Activated T-helper 2 cell treated with anti-CD3 and anti-CD28 coated beads, Interferon-gamma antibody, Interleukin-2, Interleukin-4, amounts not matched to agents 10 μg/mL and 5 μg/mL and 100 μg/mL, durations not matched to agents 14 hours and 24 hours and 36 hours (primary cell): Measurements from ENCODE around the gene FAM83C. TPM values are rescaled to one million over a fixed set of nuclear protein-coding genes. Genes with fewer than 3 reads are reported as not detected.
"Not testable (repeated sequence)": the region's sequence is repeated elsewhere in the genome, so short reads cannot be mapped to it uniquely, and the experiment has no call there.

Experiments
- DNase-seq: peaks from one replicate; pipeline ENCODE4 v3.0.0; 2021; ENCODE audit warnings: low spot score
- H3K27ac Mint-ChIP-seq: one replicate; pipeline ENCODE4 v1.8.0; 2021; ENCODE audit warnings: mixed read lengths
- H3K27me3 Mint-ChIP-seq: one replicate; pipeline ENCODE4 v1.8.0; 2021; ENCODE audit warnings: low read depth, mixed read lengths
- H3K36me3 Mint-ChIP-seq: one replicate; pipeline ENCODE4 v1.8.0; 2021; ENCODE audit warnings: low read depth, mixed read lengths
- H3K4me1 Mint-ChIP-seq: one replicate; pipeline ENCODE4 v1.8.0; 2021; ENCODE audit warnings: low read depth, mixed read lengths
- H3K4me3 Mint-ChIP-seq: one replicate; pipeline ENCODE4 v1.8.0; 2021; ENCODE audit warnings: low read depth, mild to moderate bottlenecking, moderate library complexity, mixed read lengths
- H3K9me3 Mint-ChIP-seq: one replicate; pipeline ENCODE4 v1.8.0; 2021; ENCODE audit warnings: mixed read lengths
- intact Hi-C: fragments of 100-400 bp; cut with micrococcal nuclease; formaldehyde crosslinking; loops from one replicate; pipeline ENCODE4 v1.15.1; 2023
- total RNA-seq: library from RNA; stranded (reverse); gene quantifications from 2 replicates; pipeline ENCODE4 v1.2.3, GENCODE V29; 2022

FAM83C gene
- total RNA-seq, 1 donor from 2014 or later, result not detected

- H3K36me3 Mint-ChIP-seq, result no peaks in the 10 kb centered on the region
- peaks cover 17% of the 10 kb centered on the region for H3K4me1 Mint-ChIP-seq
- DNase-seq, result no peak
- no peaks in the 10 kb centered on the region for H3K9me3 Mint-ChIP-seq
- H3K4me3 Mint-ChIP-seq, result no peak overlapping the region
- intact Hi-C loops, result no loop called here
- H3K27ac Mint-ChIP-seq, result no peak overlapping the region
- H3K27me3 Mint-ChIP-seq, result no peaks in the 10 kb centered on the region
Measured at GRCh38 chr20:35254448-35254999, 37.7 kb downstream of the FAM83C start.

GRCh38 chr20:35253010-35253409 is 39.2 kb downstream of the FAM83C start:
- Mint-ChIP-seq H3K27ac (no peak overlapping the region), H3K36me3 (no peaks in the 10 kb centered on the region), H3K4me1 (peaks cover 17% of the 10 kb centered on the region), H3K27me3 (no peaks in the 10 kb centered on the region), H3K9me3 (no peaks in the 10 kb centered on the region), H3K4me3 (no peak overlapping the region)
- DNase-seq, result no peak
- intact Hi-C loops, result no loop called here

GRCh38 chr20:35252598-35252997 is 39.6 kb downstream of the FAM83C start:
- H3K27ac Mint-ChIP-seq, result peak overlapping the region; percentile 91
- H3K9me3 Mint-ChIP-seq, H3K36me3 Mint-ChIP-seq, DNase-seq, H3K4me3 Mint-ChIP-seq, H3K27me3 Mint-ChIP-seq, intact Hi-C loops: not testable (repeated sequence)
- H3K4me1 Mint-ChIP-seq, result peaks cover 17% of the 10 kb centered on the region

- Mint-ChIP-seq H3K27ac (peak overlapping the region; percentile 91), H3K4me1 (peaks cover 17% of the 10 kb centered on the region), H3K4me3 (peak overlapping the region; percentile 14), H3K27me3 (no peaks in the 10 kb centered on the region), H3K9me3 (no peaks in the 10 kb centered on the region), H3K36me3 (no peaks in the 10 kb centered on the region)
- intact Hi-C loops, result no loop called here
- DNase-seq, result peak; percentile 44
Measured at GRCh38 chr20:35252037-35252461, 40.2 kb downstream of the FAM83C start.

GRCh38 chr20:35251613-35251940 is 40.6 kb downstream of the FAM83C start:
- no peaks in the 10 kb centered on the region for H3K9me3 Mint-ChIP-seq
- peak overlapping the region; percentile 91 for H3K27ac Mint-ChIP-seq
- H3K27me3 Mint-ChIP-seq, result no peaks in the 10 kb centered on the region
- H3K4me3 Mint-ChIP-seq, result no peak overlapping the region
- H3K4me1 Mint-ChIP-seq, result peaks cover 17% of the 10 kb centered on the region
- no peaks in the 10 kb centered on the region for H3K36me3 Mint-ChIP-seq
- DNase-seq, result no peak
- intact Hi-C loops, result no loop called here

- H3K4me1 Mint-ChIP-seq, result peaks cover 17% of the 10 kb centered on the region
- H3K27ac Mint-ChIP-seq, result no peak overlapping the region
- intact Hi-C loops, result no loop called here
- no peaks in the 10 kb centered on the region for H3K36me3 Mint-ChIP-seq
- DNase-seq, result no peak
- H3K9me3 Mint-ChIP-seq, result no peaks in the 10 kb centered on the region
- H3K4me3 Mint-ChIP-seq, result no peak overlapping the region
- H3K27me3 Mint-ChIP-seq, result no peaks in the 10 kb centered on the region
Measured at GRCh38 chr20:35248641-35249475, 43.4 kb downstream of the FAM83C start.

GRCh38 chr20:35246723-35247122 is 45.5 kb downstream of the FAM83C start:
- no peak for DNase-seq
- no peak overlapping the region for H3K27ac Mint-ChIP-seq
- H3K4me3 Mint-ChIP-seq, result no peak overlapping the region
- H3K4me1 Mint-ChIP-seq, result peaks cover 8% of the 10 kb centered on the region
- no peaks in the 10 kb centered on the region for H3K36me3 Mint-ChIP-seq
- no peaks in the 10 kb centered on the region for H3K9me3 Mint-ChIP-seq
- intact Hi-C loops, result no loop called here
- H3K27me3 Mint-ChIP-seq, result no peaks in the 10 kb centered on the region

GRCh38 chr20:35243986-35244385 is 48.2 kb downstream of the FAM83C start:
- no peak for DNase-seq
- H3K27me3 Mint-ChIP-seq, result no peaks in the 10 kb centered on the region
- H3K4me1 Mint-ChIP-seq, result no peaks in the 10 kb centered on the region
- no peaks in the 10 kb centered on the region for H3K36me3 Mint-ChIP-seq
- intact Hi-C loops, result no loop called here
- no peak overlapping the region for H3K4me3 Mint-ChIP-seq
- no peak overlapping the region for H3K27ac Mint-ChIP-seq
- no peaks in the 10 kb centered on the region for H3K9me3 Mint-ChIP-seq

GRCh38 chr20:35243317-35243716 is 48.9 kb downstream of the FAM83C start:
- no peak overlapping the region for H3K27ac Mint-ChIP-seq
- peaks cover 3% of the 10 kb centered on the region for H3K4me1 Mint-ChIP-seq
- no peak overlapping the region for H3K4me3 Mint-ChIP-seq
- intact Hi-C loops, result no loop called here
- H3K36me3 Mint-ChIP-seq, result no peaks in the 10 kb centered on the region
- no peaks in the 10 kb centered on the region for H3K9me3 Mint-ChIP-seq
- DNase-seq, result no peak
- no peaks in the 10 kb centered on the region for H3K27me3 Mint-ChIP-seq

GRCh38 chr20:35240811-35241293 is 51.4 kb downstream of the FAM83C start:
- no peak overlapping the region for H3K27ac Mint-ChIP-seq
- H3K9me3 Mint-ChIP-seq, result no peaks in the 10 kb centered on the region
- no peak overlapping the region for H3K4me3 Mint-ChIP-seq
- no peak for DNase-seq
- intact Hi-C loops, result no loop called here
- peaks cover 6% of the 10 kb centered on the region for H3K4me1 Mint-ChIP-seq
- no peaks in the 10 kb centered on the region for H3K27me3 Mint-ChIP-seq
- H3K36me3 Mint-ChIP-seq, result no peaks in the 10 kb centered on the region

GRCh38 chr20:35240083-35240810 is 52.0 kb downstream of the FAM83C start:
- no peak for DNase-seq
- intact Hi-C loops, result no loop called here
- H3K27me3 Mint-ChIP-seq, result no peaks in the 10 kb centered on the region
- H3K4me3 Mint-ChIP-seq, result no peak overlapping the region
- peaks cover 6% of the 10 kb centered on the region for H3K4me1 Mint-ChIP-seq
- no peaks in the 10 kb centered on the region for H3K9me3 Mint-ChIP-seq
- no peaks in the 10 kb centered on the region for H3K36me3 Mint-ChIP-seq
- H3K27ac Mint-ChIP-seq, result no peak overlapping the region

- H3K36me3 Mint-ChIP-seq, result no peaks in the 10 kb centered on the region
- H3K9me3 Mint-ChIP-seq, result no peaks in the 10 kb centered on the region
- DNase-seq, result no peak
- H3K27me3 Mint-ChIP-seq, result no peaks in the 10 kb centered on the region
- H3K4me1 Mint-ChIP-seq, result peaks cover 6% of the 10 kb centered on the region
- no peak overlapping the region for H3K4me3 Mint-ChIP-seq
- no peak overlapping the region for H3K27ac Mint-ChIP-seq
- intact Hi-C loops, result no loop called here
Measured at GRCh38 chr20:35238735-35239134, 53.5 kb downstream of the FAM83C start.

GRCh38 chr20:35238170-35238569 is 54.1 kb downstream of the FAM83C start:
- no peak for DNase-seq
- Mint-ChIP-seq H3K27ac (no peak overlapping the region), H3K9me3 (no peaks in the 10 kb centered on the region), H3K27me3 (no peaks in the 10 kb centered on the region), H3K36me3 (no peaks in the 10 kb centered on the region), H3K4me1 (peaks cover 6% of the 10 kb centered on the region), H3K4me3 (no peak overlapping the region)
- intact Hi-C loops, result no loop called here
